ENCODE measurements around the gene ARHGAP44.

- TF ChIP-seq POLR2AphosphoS5 (IDR thresholded peaks at IDR 0.05; ENCODE audit: low read depth, low read length) (no peak), TAF1 (IDR thresholded peaks at IDR 0.05; ENCODE audit: borderline replicate concordance, low read depth, low read length) (no peak)
Observed at GRCh38 chr17:12851901-12852435, 62.7 kb downstream of the ARHGAP44 start.
